Naive thymus-derived CD4-positive, alpha-beta T cell (primary cell): Measurements from ENCODE around the gene LYSMD3. TPM values are rescaled to one million over a fixed set of nuclear protein-coding genes. Genes with fewer than 3 reads are reported as not detected.

ENCODE experiments used
- ATAC-seq: fragments of 150-1000 bp; cut with Tn5 transposase; 2 replicates; pipeline ENCODE4 v1.10.0; 2021; ENCODE audit warnings: mild to moderate bottlenecking, moderate library complexity
- CTCF ChIA-PET: fragments of 350-600 bp; sonication (Branson Sonifier 250); formaldehyde crosslinking; loops from one replicate; lab custom pipeline; 2021; ENCODE audit warnings: antibody characterized with exemption; lab: Charles Lee
- POLR2A ChIA-PET: fragments of 350-600 bp; sonication (Branson Sonifier 250); formaldehyde crosslinking; loops from one replicate; lab custom pipeline; 2021; ENCODE audit warnings: antibody characterized with exemption, inconsistent platforms; lab: Charles Lee
- DNase-seq, 9 donors: peaks; one replicate each; pipeline versions ENCODE4 v3.0.0 to v3.0.0-alpha.2; 2020 to 2022; ENCODE audit warnings: mixed read lengths in 1 of 9
- H3K27ac ChIP-seq: one replicate; pipeline ENCODE4 v1.7.0; 2013; ENCODE audit warnings: mild to moderate bottlenecking, low read depth, low read length, moderate library complexity
- H3K27me3 ChIP-seq, 2 donors: one replicate each; pipeline ENCODE4 v1.7.0; 2013; ENCODE audit warnings: low read length in 2 of 2, mild to moderate bottlenecking in 2 of 2, moderate library complexity in 2 of 2; ENCODE audit not compliant: control insufficient read depth in 2 of 2, insufficient read depth in 2 of 2
- H3K36me3 ChIP-seq, 3 experiments: 1 replicate in 2 of 3; 2 replicates in 1 of 3; pipeline ENCODE4 v1.7.0; 2013; ENCODE audit warnings: low read length in 3 of 3, mild to moderate bottlenecking in 3 of 3, moderate library complexity in 1 of 3; ENCODE audit not compliant: insufficient read depth in 3 of 3, control insufficient read depth in 2 of 3
- H3K4me1 ChIP-seq, 2 donors: one replicate each; pipeline ENCODE4 v1.7.0; 2013; ENCODE audit warnings: low read length in 2 of 2, mild to moderate bottlenecking in 2 of 2, moderate library complexity in 1 of 2; ENCODE audit not compliant: control insufficient read depth in 2 of 2, insufficient read depth in 2 of 2
- H3K4me3 ChIP-seq: 2 replicates; pipeline ENCODE4 v1.7.0; 2013; ENCODE audit warnings: mild to moderate bottlenecking, low read length
- H3K9me3 ChIP-seq, 3 experiments: 1 replicate in 2 of 3; 2 replicates in 1 of 3; pipeline ENCODE4 v1.7.0; 2013; ENCODE audit warnings: low read length in 3 of 3; ENCODE audit not compliant: control insufficient read depth in 2 of 3
- H3K27ac Mint-ChIP-seq, 9 donors: one replicate each; pipeline ENCODE4 v1.8.0; 2020 to 2022; ENCODE audit warnings: mixed read lengths in 9 of 9, mild to moderate bottlenecking in 8 of 9, moderate library complexity in 5 of 9, inconsistent platforms in 2 of 9
- H3K27me3 Mint-ChIP-seq, 5 donors: one replicate each; pipeline ENCODE4 v1.8.0; 2021 to 2022; ENCODE audit warnings: mixed read lengths in 5 of 5, mild to moderate bottlenecking in 1 of 5
- H3K36me3 Mint-ChIP-seq, 5 donors: one replicate each; pipeline ENCODE4 v1.8.0; 2020 to 2022; ENCODE audit warnings: mixed read lengths in 5 of 5, mild to moderate bottlenecking in 3 of 5, inconsistent platforms in 1 of 5
- H3K4me1 Mint-ChIP-seq, 7 donors: one replicate each; pipeline ENCODE4 v1.8.0; 2020 to 2022; ENCODE audit warnings: mixed read lengths in 7 of 7, mild to moderate bottlenecking in 3 of 7, inconsistent platforms in 1 of 7
- H3K4me3 Mint-ChIP-seq, 10 donors: one replicate each; pipeline ENCODE4 v1.8.0; 2020 to 2022; ENCODE audit warnings: mild to moderate bottlenecking in 10 of 10, mixed read lengths in 10 of 10, moderate library complexity in 6 of 10, inconsistent platforms in 2 of 10
- H3K9me3 Mint-ChIP-seq, 11 donors: one replicate each; pipeline ENCODE4 v1.8.0; 2020 to 2022; ENCODE audit warnings: mixed read lengths in 11 of 11, mild to moderate bottlenecking in 4 of 11, inconsistent platforms in 1 of 11, moderate library complexity in 1 of 11
- intact Hi-C, 2 donors: fragments of 100-400 bp; cut with micrococcal nuclease; formaldehyde crosslinking; loops; one replicate each; pipeline ENCODE4 v1.15.1; 2023
- polyA plus RNA-seq, 2 donors: library from polyadenylated mRNA; unstranded; fragments of 300-500 nt; fragmentation: Illumina TruSeq; gene quantifications; one replicate each; pipeline ENCODE4 v1.2.3, GENCODE V29; 2021
- total RNA-seq, 6 experiments: library from RNA in 5 of 6; stranded (reverse) in 5 of 6; gene quantifications; 1 replicate in 5 of 6; 2 replicates in 1 of 6; pipeline ENCODE4 v1.2.3 and lab custom pipeline; 2021 to 2026

Gene LYSMD3
- total and polyA plus RNA-seq, 7 experiments from 2014 or later, result 7.5 to 32.0 (median 23.3) TPM

DNA sequence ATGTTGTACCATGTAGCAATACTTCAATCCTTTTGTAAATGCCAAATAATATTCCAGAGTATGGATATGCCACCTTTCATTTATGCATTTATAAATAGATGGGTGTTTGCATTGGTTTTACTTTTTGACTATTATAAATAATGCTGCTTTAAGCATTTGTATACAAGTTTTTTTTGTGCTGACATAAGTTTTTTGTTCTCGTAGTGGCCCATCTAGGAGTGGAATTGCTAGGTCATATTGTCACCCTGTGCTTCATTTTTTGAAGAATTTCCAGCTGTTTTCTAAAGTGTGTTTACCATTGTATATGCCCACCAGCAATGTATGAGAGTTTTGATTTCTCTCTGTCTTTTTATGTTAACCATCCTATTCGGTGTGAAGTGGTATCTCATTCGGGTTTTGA, 36.1 kb upstream of the LYSMD3 start:
- CTCF ChIA-PET, result no interaction called here
- DNase-seq (no peak), ATAC-seq (no peak)
- no peaks in the 10 kb centered on the region for H3K36me3 ChIP-seq
- no peak overlapping the region for H3K4me3 ChIP-seq
- Mint-ChIP-seq H3K27me3 (peaks cover 15 to 70% (median 54%) of the 10 kb centered on the region in 5 donors), H3K36me3 (peaks cover 0 to 8% (median 0%) of the 10 kb centered on the region in 5 donors), H3K27ac (no peak overlapping the region), H3K9me3 (peaks cover 0 to 24% (median 2%) of the 10 kb centered on the region in 11 donors), H3K4me3 (no peak overlapping the region), H3K4me1 (no peaks in the 10 kb centered on the region)
- H3K9me3 ChIP-seq, result no peaks in the 10 kb centered on the region
- peaks cover 0 to 4% of the 10 kb centered on the region in 2 donors for H3K27me3 ChIP-seq
- POLR2A ChIA-PET, result no interaction called here
- H3K4me1 ChIP-seq, result no peaks in the 10 kb centered on the region
- intact Hi-C loops, result no loop called here
- no peak overlapping the region for H3K27ac ChIP-seq

DNA sequence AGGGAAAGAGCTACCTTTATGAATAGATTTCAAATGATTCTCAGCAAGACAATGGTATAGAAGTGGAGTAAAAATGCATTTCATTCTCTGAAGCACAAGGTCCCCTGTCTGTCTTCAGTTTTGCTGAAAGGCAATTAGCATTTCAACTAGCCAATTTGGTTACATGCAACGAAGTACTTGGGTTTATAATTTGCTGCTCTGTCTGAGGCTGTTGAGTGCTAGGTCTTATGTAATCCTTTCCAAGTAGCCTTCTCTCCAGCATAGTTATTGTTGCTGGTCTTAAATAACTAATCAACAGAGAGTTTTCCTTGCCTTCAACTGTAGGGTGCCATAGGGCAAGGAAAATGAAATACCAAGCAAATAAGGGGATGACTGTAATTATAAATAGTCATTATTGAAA, 33.7 kb upstream of the LYSMD3 start:
- Mint-ChIP-seq H3K36me3 (peaks cover 0 to 8% (median 0%) of the 10 kb centered on the region in 5 donors), H3K27ac (no peak overlapping the region), H3K9me3 (peaks cover 0 to 9% (median 1%) of the 10 kb centered on the region in 11 donors), H3K4me1 (peaks cover 5 to 7% (median 6%) of the 10 kb centered on the region in 7 donors), H3K27me3 (peaks cover 28 to 74% (median 57%) of the 10 kb centered on the region in 5 donors), H3K4me3 (no peak overlapping the region)
- Histone ChIP-seq H3K4me3 (no peak overlapping the region), H3K27me3 (peaks cover 0 to 7% of the 10 kb centered on the region in 2 donors), H3K36me3 (no peaks in the 10 kb centered on the region), H3K27ac (no peak overlapping the region), H3K4me1 (no peaks in the 10 kb centered on the region), H3K9me3 (no peaks in the 10 kb centered on the region)
- DNase-seq, result no peak
- ChIA-PET POLR2A (no interaction called here), CTCF (no interaction called here)
- intact Hi-C loops, result no loop called here
- ATAC-seq, result no peak

DNA sequence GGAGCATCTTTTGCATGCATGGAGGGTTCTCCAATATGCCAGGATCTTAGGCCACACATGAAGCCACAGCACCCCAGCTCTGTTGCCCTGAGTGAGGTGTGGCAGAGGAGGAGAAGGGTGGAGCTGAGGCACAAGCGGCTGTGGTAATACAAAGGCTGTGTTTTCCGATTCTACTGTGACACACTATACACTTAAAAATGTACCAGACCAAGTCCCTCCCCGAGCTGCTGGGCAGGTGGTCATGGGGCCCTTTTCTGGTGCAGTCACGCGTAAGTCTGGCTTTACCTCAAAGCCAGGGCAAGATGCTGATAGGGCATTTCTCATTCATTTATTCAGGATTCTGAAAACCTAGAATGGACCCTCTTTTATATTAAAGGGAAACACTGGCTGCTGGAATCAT, 33.0 kb upstream of the LYSMD3 start:
- Mint-ChIP-seq H3K36me3 (peaks cover 0 to 8% (median 0%) of the 10 kb centered on the region in 5 donors), H3K9me3 (peaks cover 0 to 9% (median 1%) of the 10 kb centered on the region in 11 donors), H3K27ac (no peak overlapping the region), H3K27me3 (peaks cover 34 to 77% (median 60%) of the 10 kb centered on the region in 5 donors), H3K4me3 (no peak overlapping the region), H3K4me1 (peaks cover 8 to 12% (median 10%) of the 10 kb centered on the region in 7 donors)
- no peak overlapping the region for H3K27ac ChIP-seq
- H3K4me3 ChIP-seq, result no peak overlapping the region
- intact Hi-C loops, result no loop called here
- CTCF ChIA-PET, result no interaction called here
- H3K4me1 ChIP-seq, result no peaks in the 10 kb centered on the region
- DNase-seq (no peak), ATAC-seq (no peak)
- peaks cover 0 to 7% of the 10 kb centered on the region in 2 donors for H3K27me3 ChIP-seq
- no peaks in the 10 kb centered on the region for H3K9me3 ChIP-seq
- POLR2A ChIA-PET, result no interaction called here
- H3K36me3 ChIP-seq, result no peaks in the 10 kb centered on the region

DNA sequence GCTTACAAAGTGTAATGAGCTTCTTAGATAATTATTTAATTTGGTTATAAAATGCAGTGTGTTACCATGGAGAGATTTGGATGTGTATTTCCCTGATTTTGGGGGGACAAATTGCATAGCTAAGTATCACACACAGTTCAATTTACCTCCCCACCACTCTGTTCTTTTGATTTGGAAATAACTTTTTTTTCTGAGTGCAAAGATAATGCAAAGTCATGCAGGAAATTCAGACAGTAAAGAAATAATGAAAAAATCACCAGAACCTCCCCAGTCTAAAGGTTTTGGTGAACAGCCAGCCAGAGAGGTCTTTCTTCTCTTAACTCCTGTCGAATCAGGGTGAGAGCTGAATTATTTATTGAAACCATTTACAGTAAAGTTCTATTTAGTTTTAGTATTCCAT, 32.4 kb upstream of the LYSMD3 start:
- no peaks in the 10 kb centered on the region for H3K4me1 ChIP-seq
- peaks cover 8 to 12% (median 10%) of the 10 kb centered on the region in 7 donors for H3K4me1 Mint-ChIP-seq
- H3K9me3 Mint-ChIP-seq, result peaks cover 0 to 9% (median 1%) of the 10 kb centered on the region in 11 donors

DNA sequence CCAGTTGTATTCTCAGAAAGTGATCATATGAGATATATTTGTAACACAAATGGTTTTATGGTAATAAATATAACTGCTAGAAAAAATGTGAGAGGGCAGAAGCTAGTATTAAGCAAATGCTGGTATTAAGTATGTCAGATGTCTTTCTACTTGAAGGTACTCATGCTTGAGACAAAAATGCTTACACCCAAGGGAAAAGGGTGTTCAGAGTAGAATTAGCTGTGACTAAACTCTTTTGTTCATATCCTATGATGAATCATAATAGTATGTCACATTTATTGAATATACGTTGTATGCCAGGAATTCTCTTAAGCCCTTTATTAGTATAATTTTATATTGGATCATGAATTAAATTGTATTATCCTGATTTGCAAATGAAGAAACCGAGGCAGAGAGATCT, 31.4 kb upstream of the LYSMD3 start:
- Histone ChIP-seq H3K27me3 (peaks cover 0 to 7% of the 10 kb centered on the region in 2 donors), H3K4me1 (no peaks in the 10 kb centered on the region), H3K27ac (no peak overlapping the region), H3K4me3 (no peak overlapping the region), H3K36me3 (no peaks in the 10 kb centered on the region), H3K9me3 (no peaks in the 10 kb centered on the region)
- intact Hi-C loops, result no loop called here
- ATAC-seq (no peak), DNase-seq (no peak)
- H3K4me3 Mint-ChIP-seq, result no peak overlapping the region
- H3K36me3 Mint-ChIP-seq, result peaks cover 0 to 8% (median 0%) of the 10 kb centered on the region in 5 donors
- POLR2A ChIA-PET, result no interaction called here
- no peak overlapping the region for H3K27ac Mint-ChIP-seq
- CTCF ChIA-PET, result no interaction called here
- peaks cover 8 to 12% (median 10%) of the 10 kb centered on the region in 7 donors for H3K4me1 Mint-ChIP-seq
- H3K9me3 Mint-ChIP-seq, result peaks cover 0 to 9% (median 1%) of the 10 kb centered on the region in 11 donors
- H3K27me3 Mint-ChIP-seq, result peaks cover 47 to 83% (median 69%) of the 10 kb centered on the region in 5 donors

More for the DNA sequence above, 32.4 kb upstream of the LYSMD3 start:
- ChIA-PET POLR2A (no interaction called here), CTCF (no interaction called here)
- intact Hi-C loops, result no loop called here
- peaks cover 40 to 79% (median 62%) of the 10 kb centered on the region in 5 donors for H3K27me3 Mint-ChIP-seq
- Histone ChIP-seq H3K27me3 (peaks cover 0 to 7% of the 10 kb centered on the region in 2 donors), H3K9me3 (no peaks in the 10 kb centered on the region), H3K27ac (no peak overlapping the region), H3K4me3 (no peak overlapping the region), H3K36me3 (no peaks in the 10 kb centered on the region)
- peaks cover 0 to 8% (median 0%) of the 10 kb centered on the region in 5 donors for H3K36me3 Mint-ChIP-seq
- ATAC-seq, result no peak
- H3K4me3 Mint-ChIP-seq, result no peak overlapping the region
- no peak overlapping the region for H3K27ac Mint-ChIP-seq
- DNase-seq, result no peak

DNA sequence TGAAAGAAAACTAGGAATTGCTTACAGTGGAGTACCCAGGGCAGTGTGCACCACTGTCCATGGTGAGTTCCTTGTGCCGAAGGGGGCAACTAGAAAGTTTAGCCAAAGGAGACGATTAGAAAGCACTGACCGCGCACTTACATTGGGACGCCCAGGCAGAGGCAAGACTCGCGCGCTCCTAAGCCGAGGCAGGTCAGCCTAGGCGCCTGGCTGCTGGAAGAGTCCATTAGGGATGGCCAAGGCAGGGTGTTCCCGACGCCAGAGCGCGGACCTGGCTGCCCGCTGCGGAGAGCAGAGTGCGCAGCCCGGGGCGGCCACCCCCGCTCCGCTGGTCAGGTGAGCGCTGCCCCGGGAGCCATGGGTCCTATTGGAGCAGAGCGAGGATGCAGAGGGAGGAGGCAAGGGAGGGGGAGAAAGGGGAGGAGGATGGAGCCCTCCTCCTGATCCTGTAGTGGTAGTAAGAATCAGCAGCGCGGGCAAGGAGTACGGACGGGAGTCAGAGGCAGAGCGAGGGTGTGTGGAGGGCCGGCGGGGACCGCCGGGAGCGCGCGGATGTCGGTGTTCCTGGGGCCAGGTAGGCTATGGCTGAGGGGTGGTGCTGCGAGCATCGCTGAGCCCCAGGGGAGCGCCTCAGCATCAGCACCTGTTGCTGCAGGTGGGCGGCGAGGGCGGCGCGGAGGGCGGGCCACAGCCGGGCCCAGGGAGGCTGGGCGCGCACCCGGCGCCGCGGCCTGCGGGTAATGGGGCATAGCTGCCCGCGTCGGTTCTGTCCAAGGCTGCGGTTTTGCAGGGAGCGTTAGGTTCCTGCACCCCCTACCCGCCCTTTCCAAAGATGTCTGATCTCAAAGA, 29.2 kb upstream of the LYSMD3 start, which contains the start of gene ADGRV1:
TSS of gene ADGRV1 (plus strand) at position 454 of the 849 bp plus-strand sequence. CDS start at position 553, 99 bp downstream.
- H3K4me3 ChIP-seq, result no peak within 1 kb of the TSS
- peak within 1 kb of the TSS in 9 of 10 donors; percentile 47 to 75 (median 67) for H3K4me3 Mint-ChIP-seq
- ChIA-PET CTCF (no interaction called here), POLR2A (no interaction called here)
- intact Hi-C loops, result no loop called here
- no peaks in the 10 kb centered on the region for H3K36me3 ChIP-seq
- peak within 1 kb of the TSS in 1 of 9 donors; percentile 3 for H3K27ac Mint-ChIP-seq
- H3K27me3 Mint-ChIP-seq, result peaks cover 44 to 91% (median 78%) of the 10 kb centered on the region in 5 donors
- H3K9me3 ChIP-seq, result no peaks in the 10 kb centered on the region
- H3K27ac ChIP-seq, result no peak within 1 kb of the TSS
- peaks cover 8 to 12% (median 10%) of the 10 kb centered on the region in 7 donors for H3K4me1 Mint-ChIP-seq
- DNase-seq (peak in 2 of 9 donors; percentile 2 to 4), ATAC-seq (peak; percentile 46)
- peaks cover 0 to 7% of the 10 kb centered on the region in 2 donors for H3K27me3 ChIP-seq
- H3K36me3 Mint-ChIP-seq, result no peaks in the 10 kb centered on the region
- no peaks in the 10 kb centered on the region for H3K9me3 Mint-ChIP-seq
- no peaks in the 10 kb centered on the region for H3K4me1 ChIP-seq
